ENCODE measurements around the gene AP1G2. TPM values are rescaled to one million over a fixed set of nuclear protein-coding genes. Genes with fewer than 3 reads are reported as not detected.

AP1G2 gene
- total RNA-seq, 1 donor from 2014 or later: 262 TPM

GRCh38 chr14:23572524-23572828, 4.9 kb upstream of the AP1G2 start:
- Mint-ChIP-seq H3K4me1 (ENCODE audit: low read depth) (peaks cover 13% of the 10 kb centered on the region), H3K9me3 (ENCODE audit: low read depth) (no peaks in the 10 kb centered on the region), H3K27me3 (peaks cover 54% of the 10 kb centered on the region), H3K27ac (no peak overlapping the region), H3K36me3 (ENCODE audit: insufficient read depth) (peaks cover under 1% of the 10 kb centered on the region), H3K4me3 (ENCODE audit: low read depth) (no peak overlapping the region)
- no peak for DNase-seq (ENCODE audit: low spot score, unreplicated experiment)
- no peak for TF ChIP-seq CTCF (IDR thresholded peaks at IDR 0.05; ENCODE audit: unreplicated experiment)

GRCh38 chr14:23571701-23572523, 4.3 kb upstream of the AP1G2 start:
- no peak overlapping the region for H3K27ac Mint-ChIP-seq
- H3K9me3 Mint-ChIP-seq (ENCODE audit: low read depth): no peaks in the 10 kb centered on the region
- DNase-seq (ENCODE audit: low spot score, unreplicated experiment): no peak
- peaks cover 54% of the 10 kb centered on the region for H3K27me3 Mint-ChIP-seq
- peaks cover 14% of the 10 kb centered on the region for H3K4me1 Mint-ChIP-seq (ENCODE audit: low read depth)
- H3K36me3 Mint-ChIP-seq (ENCODE audit: insufficient read depth): peaks cover 1% of the 10 kb centered on the region
- H3K4me3 Mint-ChIP-seq (ENCODE audit: low read depth): no peak overlapping the region
- TF ChIP-seq CTCF (IDR thresholded peaks at IDR 0.05; ENCODE audit: unreplicated experiment): no peak

- no peaks in the 10 kb centered on the region for H3K9me3 Mint-ChIP-seq (ENCODE audit: low read depth)
- DNase-seq (ENCODE audit: low spot score, unreplicated experiment): no peak
- H3K27me3 Mint-ChIP-seq: peaks cover 46% of the 10 kb centered on the region
- TF ChIP-seq CTCF (IDR thresholded peaks at IDR 0.05; ENCODE audit: unreplicated experiment): no peak
- H3K4me1 Mint-ChIP-seq (ENCODE audit: low read depth): peaks cover 15% of the 10 kb centered on the region
- H3K27ac Mint-ChIP-seq: no peak overlapping the region
- H3K36me3 Mint-ChIP-seq (ENCODE audit: insufficient read depth): peaks cover 1% of the 10 kb centered on the region
- H3K4me3 Mint-ChIP-seq (ENCODE audit: low read depth): no peak overlapping the region
Measured at GRCh38 chr14:23570806-23571483, 3.4 kb upstream of the AP1G2 start.

- Mint-ChIP-seq H3K4me3 (ENCODE audit: low read depth) (no peak overlapping the region), H3K36me3 (ENCODE audit: insufficient read depth) (peaks cover 3% of the 10 kb centered on the region), H3K27ac (no peak overlapping the region), H3K27me3 (peaks cover 36% of the 10 kb centered on the region), H3K9me3 (ENCODE audit: low read depth) (no peaks in the 10 kb centered on the region), H3K4me1 (ENCODE audit: low read depth) (peaks cover 15% of the 10 kb centered on the region)
- TF ChIP-seq CTCF (IDR thresholded peaks at IDR 0.05; ENCODE audit: unreplicated experiment): peak; percentile 31
- DNase-seq (ENCODE audit: low spot score, unreplicated experiment): no peak
Measured at GRCh38 chr14:23569443-23570151, 2.0 kb upstream of the AP1G2 start.

- H3K36me3 Mint-ChIP-seq (ENCODE audit: insufficient read depth): peaks cover 4% of the 10 kb centered on the region
- TF ChIP-seq CTCF (IDR thresholded peaks at IDR 0.05; ENCODE audit: unreplicated experiment): peak; percentile 52
- H3K4me3 Mint-ChIP-seq (ENCODE audit: low read depth): peak overlapping the region; percentile 100
- peaks cover 15% of the 10 kb centered on the region for H3K4me1 Mint-ChIP-seq (ENCODE audit: low read depth)
- peaks cover 29% of the 10 kb centered on the region for H3K27me3 Mint-ChIP-seq
- DNase-seq (ENCODE audit: low spot score, unreplicated experiment): no peak
- no peaks in the 10 kb centered on the region for H3K9me3 Mint-ChIP-seq (ENCODE audit: low read depth)
- H3K27ac Mint-ChIP-seq: peak overlapping the region; percentile 31
Measured at GRCh38 chr14:23568600-23569331, 1.2 kb upstream of the AP1G2 start.
